HEK293 (cell line): ENCODE measurements around the gene MDGA2.

Source experiments
- CTCF ChIA-PET: fragments of 350-600 bp; formaldehyde crosslinking; extraction: SDS; loops from one replicate; lab custom pipeline; 2021; ENCODE audit warnings: antibody characterized with exemption; lab: Yijun Ruan, JAX
- POLR2A ChIA-PET: fragments of 300-600 bp; formaldehyde crosslinking; extraction: SDS; loops from one replicate; lab custom pipeline; 2020; ENCODE audit warnings: antibody characterized with exemption, inconsistent platforms; lab: Yijun Ruan, JAX
- H3K27ac ChIP-seq: fragments of 200-500 bp; sonication (Bioruptor generic); 2 replicates; pipeline ENCODE4 v1.5.1; 2014; ENCODE audit warnings: low read depth, low read length, control low read depth, inconsistent platforms; ENCODE audit errors: extremely low read depth
- H3K36me3 ChIP-seq, 2 experiments: fragments of 200-500 bp in 1 of 2; sonication (Bioruptor generic) in 1 of 2; 1 replicate in 1 of 2; 2 replicates in 1 of 2; pipeline ENCODE4 v1.5.1; 2014 to 2017; ENCODE audit warnings: inconsistent platforms in 2 of 2, low read length in 2 of 2; ENCODE audit not compliant: control insufficient read depth in 2 of 2, insufficient read depth in 1 of 2
- H3K4me1 ChIP-seq: fragments of 200-500 bp; sonication (Bioruptor generic); 2 replicates; pipeline ENCODE4 v1.5.1; 2014; ENCODE audit warnings: mild to moderate bottlenecking, low read length, inconsistent platforms; ENCODE audit not compliant: control insufficient read depth, insufficient read depth
- H3K4me3 ChIP-seq: 2 replicates; pipeline ENCODE4 v1.5.1; 2011; ENCODE audit warnings: low read depth, mild to moderate bottlenecking, control low read depth, low read length, moderate library complexity
- H3K9me3 ChIP-seq: fragments of 200-500 bp; sonication (Bioruptor generic); 2 replicates; pipeline ENCODE4 v1.5.1; 2014; ENCODE audit warnings: low read depth, low read length, inconsistent platforms; ENCODE audit not compliant: control insufficient read depth, insufficient read depth
- ELK4 ChIP-seq: IDR thresholded peaks from 2 replicates; pipeline ENCODE4 v1.6.1; 2011; ENCODE audit warnings: mild to moderate bottlenecking, low read depth, low read length, borderline replicate concordance
- HOXD13 ChIP-seq: sonication (generic); formaldehyde crosslinking; IDR thresholded peaks from 2 replicates; pipeline ENCODE4 v1.8.0; 2022; ENCODE audit warnings: missing genetic modification reagents, borderline replicate concordance
- PRDM4 ChIP-seq: fragments of 450-650 bp; formaldehyde crosslinking; IDR thresholded peaks from 2 replicates; pipeline ENCODE4 v1.5.1; 2017; ENCODE audit warnings: missing biosample characterization, missing genetic modification characterization
- YY1 ChIP-seq: fragments of 450-650 bp; formaldehyde crosslinking; IDR thresholded peaks from 2 replicates; pipeline ENCODE4 v1.5.1; 2018; ENCODE audit warnings: missing biosample characterization, missing genetic modification characterization
- ZBTB11 ChIP-seq: fragments of 450-650 bp; formaldehyde crosslinking; conservative IDR thresholded peaks from 2 replicates; pipeline ENCODE4 v1.5.1; 2016; ENCODE audit warnings: low read depth, missing biosample characterization, missing genetic modification characterization
- ZBTB49 ChIP-seq: fragments of 450-650 bp; formaldehyde crosslinking; IDR thresholded peaks from 2 replicates; pipeline ENCODE4 v1.5.1; 2016; ENCODE audit warnings: missing biosample characterization, missing genetic modification characterization, low read depth
- ZFP3 ChIP-seq: fragments of 450-650 bp; formaldehyde crosslinking; IDR thresholded peaks from 2 replicates; pipeline ENCODE4 v1.5.1; 2016; ENCODE audit warnings: low read depth, missing biosample characterization, missing genetic modification characterization
- ZNF175 ChIP-seq: fragments of 450-650 bp; formaldehyde crosslinking; IDR thresholded peaks from 2 replicates; pipeline ENCODE4 v1.5.1; 2016; ENCODE audit warnings: missing biosample characterization, missing genetic modification characterization
- ZNF248 ChIP-seq: fragments of 450-650 bp; formaldehyde crosslinking; IDR thresholded peaks from 2 replicates; pipeline ENCODE4 v1.5.1; 2017; ENCODE audit warnings: missing biosample characterization, missing genetic modification characterization
- ZNF280C ChIP-seq: fragments of 450-650 bp; formaldehyde crosslinking; IDR thresholded peaks from 2 replicates; pipeline ENCODE4 v1.5.1; 2016; ENCODE audit warnings: missing biosample characterization, missing genetic modification characterization
- ZNF354C ChIP-seq: fragments of 450-650 bp; formaldehyde crosslinking; IDR thresholded peaks from 2 replicates; pipeline ENCODE4 v1.5.1; 2016; ENCODE audit warnings: missing biosample characterization, missing genetic modification characterization, low read depth, borderline replicate concordance
- ZNF449 ChIP-seq: fragments of 450-650 bp; formaldehyde crosslinking; IDR thresholded peaks from 2 replicates; pipeline ENCODE4 v1.5.1; 2017; ENCODE audit warnings: missing biosample characterization, mild to moderate bottlenecking, missing genetic modification characterization, moderate library complexity
- ZNF48 ChIP-seq: fragments of 450-650 bp; formaldehyde crosslinking; IDR thresholded peaks from 2 replicates; pipeline ENCODE4 v1.5.1; 2016; ENCODE audit warnings: missing biosample characterization, missing genetic modification characterization
- ZNF623 ChIP-seq: fragments of 450-650 bp; formaldehyde crosslinking; IDR thresholded peaks from 2 replicates; pipeline ENCODE4 v1.5.1; 2016; ENCODE audit warnings: missing biosample characterization, missing genetic modification characterization
- ZNF777 ChIP-seq: fragments of 450-650 bp; formaldehyde crosslinking; IDR thresholded peaks from 2 replicates; pipeline ENCODE4 v1.5.1; 2017; ENCODE audit warnings: missing biosample characterization, missing genetic modification characterization, borderline replicate concordance
- ZSCAN18 ChIP-seq: fragments of 450-650 bp; formaldehyde crosslinking; IDR thresholded peaks from 2 replicates; pipeline ENCODE4 v1.5.1; 2016; ENCODE audit warnings: missing biosample characterization, missing genetic modification characterization

MDGA2 gene

GRCh38 chr14:46973295-46973694, 702.1 kb downstream of the MDGA2 start (continued):
- TF ChIP-seq ZNF354C (tag by site-specific recombination): no peak
- no peak for TF ChIP-seq PRDM4 (tag by site-specific recombination)

GRCh38 chr14:46964378-46964777, 711.0 kb downstream of the MDGA2 start:
- no peak for TF ChIP-seq ZBTB11 (tag by site-specific recombination)
- H3K27ac ChIP-seq: no peak overlapping the region
- CTCF ChIA-PET: no interaction called here
- H3K4me1 ChIP-seq: no peaks in the 10 kb centered on the region
- POLR2A ChIA-PET: interaction anchor here (0.7 kb wide), 1 partner anchor 223 kb away, joined by 3 read pairs; no protein-coding TSS in a partner anchor
- no peaks in the 10 kb centered on the region for H3K9me3 ChIP-seq
- H3K36me3 ChIP-seq: no peaks in the 10 kb centered on the region
- no peak overlapping the region for H3K4me3 ChIP-seq

GRCh38 chr14:46951103-46951502, 724.3 kb downstream of the MDGA2 start:
- H3K27ac ChIP-seq: no peak overlapping the region
- POLR2A ChIA-PET: no interaction called here
- H3K4me1 ChIP-seq: no peaks in the 10 kb centered on the region
- H3K36me3 ChIP-seq: no peaks in the 10 kb centered on the region
- H3K9me3 ChIP-seq: no peaks in the 10 kb centered on the region
- H3K4me3 ChIP-seq: no peak overlapping the region
- CTCF ChIA-PET: interaction anchor here (0.7 kb wide), 1 partner anchor 357 kb away, joined by 3 read pairs; no protein-coding TSS in a partner anchor
- TF ChIP-seq ZFP3 (tag by site-specific recombination): no peak
- no peak for TF ChIP-seq YY1 (tag by site-specific recombination)
- no peak for TF ChIP-seq ZNF175 (tag by site-specific recombination)
- no peak for TF ChIP-seq ZNF449 (tag by site-specific recombination)
- TF ChIP-seq ZSCAN18 (tag by site-specific recombination): no peak
- TF ChIP-seq ZNF623 (tag by site-specific recombination): no peak
- TF ChIP-seq ZBTB49 (tag by site-specific recombination): no peak
- no peak for TF ChIP-seq ZNF48
- no peak for TF ChIP-seq HOXD13
- TF ChIP-seq ZNF777 (tag by site-specific recombination): no peak
- TF ChIP-seq ELK4: no peak
- no peak for TF ChIP-seq ZNF280C (tag by site-specific recombination)
- no peak for TF ChIP-seq ZNF248 (tag by site-specific recombination)
